Stimulated activated CD8-positive, alpha-beta memory T cell treated with anti-CD3 and anti-CD28 coated beads, Interleukin-7, amount 100 ng/mL, for 48 hours (primary cell): ENCODE data around the gene NCK2.
"Not testable (repeated sequence)": the region's sequence is repeated elsewhere in the genome, so short reads cannot be mapped to it uniquely, and the experiment has no call there.

Experiments used
- DNase-seq, 2 donors: peaks; one replicate each; pipeline ENCODE4 v3.0.0-alpha.2; 2020; ENCODE audit warnings: low read depth in 1 of 2; ENCODE audit errors: extremely low read depth in 1 of 2

The NCK2 gene

GRCh38 chr2:105883911-105884694 lies 139.4 kb downstream of the NCK2 start:
- DNase-seq: no peak

DNA sequence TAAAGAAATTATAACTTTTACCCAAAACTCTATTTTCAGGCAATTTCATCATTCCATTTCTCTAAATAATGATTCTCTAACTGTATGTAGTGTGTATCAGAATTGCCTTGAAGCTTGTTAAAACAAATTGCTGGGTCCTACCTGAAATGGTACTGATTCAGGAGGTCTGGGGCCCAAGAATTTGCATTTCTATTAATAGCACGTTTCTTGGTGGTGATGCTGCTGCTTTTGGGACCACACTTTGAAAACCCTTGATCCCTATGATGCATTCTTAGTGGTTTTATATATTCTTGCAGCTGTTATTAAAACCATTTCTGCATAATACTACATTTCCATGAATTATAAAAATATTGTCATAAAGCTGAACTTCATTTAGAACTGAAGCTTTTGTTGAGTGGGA lies 140.7 kb downstream of the NCK2 start:
- DNase-seq: no peak

DNA sequence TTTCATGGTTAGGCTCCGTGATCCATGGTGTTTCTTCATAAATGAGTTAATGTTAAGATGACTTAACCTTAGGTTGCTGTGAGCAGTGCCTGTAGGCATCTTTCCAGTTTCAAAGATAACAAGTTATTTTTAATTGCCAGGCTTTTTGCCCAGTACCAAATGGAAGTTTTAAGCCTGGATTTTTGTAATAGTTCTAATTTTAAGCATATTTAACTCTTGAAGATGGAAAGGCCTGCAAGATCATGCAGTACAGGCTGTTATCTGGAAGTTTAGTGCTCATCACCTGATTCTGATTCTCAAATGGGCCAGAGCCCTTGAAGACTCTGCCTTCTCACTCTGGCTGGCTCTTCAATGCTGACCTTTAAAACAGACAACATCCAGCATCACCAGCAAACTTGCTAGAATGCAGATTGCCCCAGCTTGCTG lies 141.3 kb downstream of the NCK2 start:
- DNase-seq: no peak

DNA sequence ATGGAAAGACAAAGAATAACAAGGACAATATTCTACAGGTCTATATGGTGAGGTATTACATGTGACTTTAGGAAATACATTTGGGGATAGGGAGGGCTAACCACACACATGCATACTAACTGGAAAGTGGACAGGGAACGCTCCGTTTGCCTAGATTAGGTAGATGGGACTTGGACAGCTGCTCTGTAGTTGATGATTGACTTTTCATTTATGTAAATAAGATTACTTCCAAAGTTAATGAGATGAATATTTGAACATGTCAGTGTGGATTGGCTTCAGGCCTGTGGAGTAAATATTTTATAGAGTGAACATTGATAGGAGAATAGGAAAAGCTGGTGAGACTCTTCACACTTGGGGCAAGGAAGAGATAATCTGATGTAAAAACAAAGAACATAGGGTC lies 142.0 kb downstream of the NCK2 start:
- DNase-seq: no peak

- no peak for DNase-seq
Observed at GRCh38 chr2:105887256-105887655, 142.5 kb downstream of the NCK2 start.

GRCh38 chr2:105888625-105889024 lies 143.9 kb downstream of the NCK2 start:
- peak in 1 of 2 donors; percentile 32 for DNase-seq

DNA sequence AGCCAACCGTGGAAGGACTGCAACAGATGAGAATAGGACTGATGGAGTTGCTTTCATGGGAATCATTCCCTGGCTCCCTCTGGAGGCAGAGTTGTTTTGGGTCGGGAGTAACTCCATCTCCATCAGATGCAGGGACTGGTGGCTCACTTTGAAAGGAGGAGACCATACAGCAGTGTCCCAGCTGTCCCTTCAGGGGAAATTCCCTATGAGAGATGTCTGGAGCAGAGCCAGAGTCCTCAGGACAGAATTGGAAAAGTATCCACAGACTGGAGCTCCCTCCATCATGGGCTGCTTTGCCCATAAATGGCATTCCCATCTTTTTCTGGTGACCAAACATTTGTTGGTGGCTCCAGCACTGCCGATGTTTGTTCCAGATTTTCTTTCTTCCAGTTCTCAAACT lies 144.3 kb downstream of the NCK2 start:
- DNase-seq: no peak

GRCh38 chr2:105890111-105890510 lies 145.4 kb downstream of the NCK2 start:
- DNase-seq: no peak

GRCh38 chr2:105890856-105891255 lies 146.1 kb downstream of the NCK2 start:
- no peak for DNase-seq

DNA sequence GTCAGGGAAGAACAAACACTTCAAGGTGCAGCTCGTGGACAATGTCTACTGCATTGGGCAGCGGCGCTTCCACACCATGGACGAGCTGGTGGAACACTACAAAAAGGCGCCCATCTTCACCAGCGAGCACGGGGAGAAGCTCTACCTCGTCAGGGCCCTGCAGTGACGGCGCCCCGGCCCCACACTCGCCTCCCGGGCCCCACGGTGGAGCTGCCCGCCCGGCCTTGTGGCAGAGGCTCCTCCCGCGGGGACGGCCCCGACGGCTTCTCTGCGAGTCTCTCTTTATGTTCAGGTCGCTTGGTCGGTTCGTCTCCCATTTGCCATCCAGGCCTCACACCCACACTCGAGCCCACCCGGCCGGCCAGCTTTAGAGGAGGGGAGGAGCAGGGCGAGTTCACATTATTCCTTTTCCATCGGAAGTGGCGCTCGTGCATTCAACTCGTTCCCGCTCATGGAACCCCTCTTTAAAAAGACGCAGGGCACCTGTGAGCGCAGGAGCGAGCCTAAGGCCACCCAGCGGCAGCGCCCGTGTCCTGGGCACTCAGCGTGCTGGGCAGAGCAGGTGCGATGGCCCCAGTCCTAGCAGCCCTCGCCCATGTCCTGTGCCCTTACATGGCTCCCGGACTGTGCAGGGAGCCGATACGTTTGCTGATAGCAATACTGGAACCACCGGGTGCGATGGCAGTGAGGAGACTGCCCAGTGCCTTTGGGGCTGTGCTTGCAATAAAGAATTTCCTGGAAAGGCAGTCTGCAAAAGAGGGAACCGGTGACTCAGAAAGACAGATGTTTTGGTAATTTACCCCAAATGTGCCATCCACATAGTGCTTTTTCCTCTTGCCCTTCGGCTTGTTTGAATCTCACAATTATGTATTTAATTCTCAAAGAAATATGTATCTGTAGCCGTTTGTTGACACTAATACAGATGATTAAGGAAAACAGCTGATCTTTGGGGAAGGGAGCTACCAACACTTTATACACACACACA lies 148.6 kb downstream of the NCK2 start:
- no peak for DNase-seq

- no peak for DNase-seq
Observed at GRCh38 chr2:105894327-105894944, 149.7 kb downstream of the NCK2 start.

- no peak for DNase-seq
Observed at GRCh38 chr2:105895990-105896764, 151.5 kb downstream of the NCK2 start.

GRCh38 chr2:105896765-105897163 lies 152.1 kb downstream of the NCK2 start:
- no peak for DNase-seq

DNA sequence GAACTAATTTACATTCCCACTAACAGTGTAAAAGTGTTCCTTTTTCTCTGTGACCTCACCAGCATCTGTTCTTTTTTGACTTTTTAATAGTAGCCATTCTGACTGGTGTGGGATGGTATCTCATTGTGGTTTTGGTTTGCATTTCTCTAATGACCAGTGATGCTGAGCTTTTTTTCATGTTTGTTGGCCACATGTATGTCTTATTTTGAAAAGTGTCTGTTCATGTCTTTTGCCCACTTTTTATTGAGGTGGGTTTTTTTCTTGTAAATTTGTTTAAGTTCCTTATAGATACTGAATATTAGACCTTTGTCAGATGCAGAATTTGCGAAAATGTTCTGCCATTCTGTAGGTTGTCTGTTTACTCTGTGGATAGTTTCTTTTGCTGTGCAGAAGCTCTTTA lies 153.0 kb downstream of the NCK2 start:
- not testable (repeated sequence) for DNase-seq

- no peak for DNase-seq
Observed at GRCh38 chr2:105903051-105903674, 158.5 kb downstream of the NCK2 start.

- DNase-seq: no peak
Observed at GRCh38 chr2:105904938-105905337, 160.2 kb downstream of the NCK2 start.

GRCh38 chr2:105906481-105906880 lies 161.8 kb downstream of the NCK2 start:
- DNase-seq: no peak

GRCh38 chr2:105907184-105907583 lies 162.5 kb downstream of the NCK2 start:
- no peak for DNase-seq

DNA sequence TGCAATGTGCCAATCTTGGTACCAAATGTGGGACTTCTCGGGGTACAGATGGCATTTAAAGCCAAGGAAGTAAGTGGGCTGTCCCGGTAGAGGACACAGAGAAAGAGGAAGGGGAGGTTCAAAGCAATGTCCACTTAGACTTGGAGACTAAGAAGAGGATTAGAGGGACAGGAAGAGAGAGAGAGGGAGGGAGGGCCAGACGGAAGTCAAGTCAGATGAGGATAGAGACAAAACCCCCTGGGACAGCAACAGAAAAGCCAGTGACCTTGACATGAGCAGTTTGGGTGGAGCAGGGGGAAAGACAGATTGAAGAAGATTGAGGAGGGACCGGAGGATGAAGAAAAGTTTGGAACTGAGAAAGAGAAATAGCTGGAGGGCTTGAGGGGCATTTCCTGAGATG lies 164.5 kb downstream of the NCK2 start:
- no peak for DNase-seq
